DMS 273 (cell line): ENCODE measurements around the gene GAP43.
A peak's percentile ranks its signal among the peaks of the same experiment; 100 is the strongest.
"Not testable (repeated sequence)": the region's sequence is repeated elsewhere in the genome, so short reads cannot be mapped to it uniquely, and the experiment has no call there.

Source experiments
- DNase-seq: peaks from one replicate; lab custom pipeline; 2025; ENCODE audit not compliant: unreplicated experiment; lab: John Stamatoyannopoulos, UW

Gene GAP43

DNA sequence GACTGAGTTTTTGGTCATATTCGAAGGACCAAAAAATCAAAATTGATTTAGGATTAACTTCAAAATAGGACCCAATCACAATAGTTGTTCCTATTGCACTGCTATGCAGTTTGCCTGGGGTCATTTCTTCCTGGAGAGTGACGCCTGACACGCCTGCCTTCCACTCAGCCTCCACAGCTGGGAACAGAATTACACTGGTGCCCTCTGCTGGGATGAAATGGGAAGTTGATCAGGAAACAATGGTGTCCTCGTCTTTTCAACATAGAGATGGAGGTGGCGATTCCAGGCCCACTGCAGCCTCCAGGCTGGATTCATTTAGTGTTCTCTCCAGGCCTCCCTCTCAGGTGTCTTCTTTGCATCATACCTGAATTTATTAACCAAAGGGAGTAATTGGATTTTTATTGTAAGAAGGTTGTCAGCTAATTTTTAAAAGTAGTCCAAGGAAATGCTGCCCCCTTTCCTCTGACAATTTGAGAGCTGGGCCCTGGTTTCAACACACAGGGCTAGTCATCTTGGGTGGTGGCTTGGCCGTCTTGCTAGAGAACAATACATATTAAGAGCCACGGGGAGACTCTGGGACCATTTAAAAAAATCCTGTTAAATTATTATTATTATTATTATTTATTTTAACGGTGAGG is 69.7 kb downstream of the GAP43 start:
- peak; percentile 91 for DNase-seq

DNA sequence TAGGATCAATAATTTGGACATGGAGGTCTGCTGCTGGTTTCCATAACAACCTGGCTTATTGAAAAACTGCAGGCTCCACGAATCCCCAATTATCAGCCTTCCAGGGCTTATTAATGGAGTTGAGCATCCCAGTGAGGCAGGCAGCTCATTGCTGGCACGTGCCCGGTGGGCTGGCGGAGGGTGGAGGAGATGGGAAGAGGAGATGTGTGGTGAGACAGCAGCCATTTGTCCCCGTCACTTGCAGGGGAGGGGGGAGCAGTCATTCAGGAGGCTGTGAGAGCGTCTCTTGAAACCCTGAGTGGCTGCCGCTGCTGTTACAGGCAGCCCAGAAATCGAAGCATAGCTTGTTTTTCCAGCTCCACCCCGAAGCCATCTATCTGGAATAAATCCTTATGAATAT is 70.6 kb downstream of the GAP43 start:
- no peak for DNase-seq

DNA sequence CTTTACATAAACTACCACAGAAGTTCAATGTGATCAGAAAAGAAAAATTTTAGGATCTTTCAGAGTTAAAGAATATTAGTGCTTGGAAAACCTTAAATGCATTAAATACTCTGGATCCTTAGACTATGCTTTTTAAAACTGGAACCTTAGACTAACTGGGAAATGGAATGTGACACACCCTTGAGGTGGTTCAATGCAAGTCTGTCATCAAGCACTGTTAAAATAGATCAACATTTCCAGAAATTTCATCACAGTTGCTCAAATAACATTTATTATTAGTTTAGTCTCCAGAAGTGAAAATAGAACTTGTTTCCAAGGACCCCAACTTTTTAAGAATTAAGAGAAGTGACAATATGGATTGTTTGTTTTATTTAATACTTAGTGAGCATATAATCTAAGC is 71.8 kb downstream of the GAP43 start:
- DNase-seq = no peak

DNA sequence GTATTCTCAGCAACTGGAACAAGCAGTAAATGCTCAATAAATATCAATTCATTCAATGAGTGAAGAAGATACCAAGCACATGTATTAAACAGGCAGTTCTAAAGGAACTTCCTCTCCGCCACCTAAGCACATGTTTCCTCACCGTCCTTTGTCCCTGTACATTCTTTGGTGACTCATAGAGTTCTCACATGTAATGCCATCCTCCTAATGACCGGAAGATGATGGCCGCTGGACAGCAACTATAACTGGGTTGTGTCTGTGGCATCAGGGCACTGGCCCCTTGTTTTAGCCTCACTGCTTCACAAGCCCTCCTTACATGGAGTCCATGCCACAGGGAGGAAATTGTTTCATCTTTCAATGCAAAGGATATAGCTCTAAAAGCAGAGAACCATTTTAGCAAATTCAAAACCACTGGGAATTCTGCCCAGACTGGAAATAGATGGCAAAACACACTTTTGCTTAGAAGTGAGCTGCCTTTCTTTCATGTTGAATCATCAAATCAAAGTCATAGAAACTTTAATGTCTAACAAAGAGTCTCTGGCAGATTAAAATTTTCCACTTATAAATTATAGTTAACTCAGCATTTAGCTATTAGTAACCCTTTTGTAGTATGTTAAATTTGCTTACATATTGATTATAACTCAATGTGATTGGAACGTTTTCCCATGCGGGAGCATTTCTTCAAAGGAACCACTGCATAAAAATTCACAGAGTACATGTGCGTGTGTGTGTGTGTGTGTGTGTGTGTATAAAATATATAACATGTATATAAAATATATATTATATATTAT is 74.1 kb downstream of the GAP43 start:
- no peak for DNase-seq

DNA sequence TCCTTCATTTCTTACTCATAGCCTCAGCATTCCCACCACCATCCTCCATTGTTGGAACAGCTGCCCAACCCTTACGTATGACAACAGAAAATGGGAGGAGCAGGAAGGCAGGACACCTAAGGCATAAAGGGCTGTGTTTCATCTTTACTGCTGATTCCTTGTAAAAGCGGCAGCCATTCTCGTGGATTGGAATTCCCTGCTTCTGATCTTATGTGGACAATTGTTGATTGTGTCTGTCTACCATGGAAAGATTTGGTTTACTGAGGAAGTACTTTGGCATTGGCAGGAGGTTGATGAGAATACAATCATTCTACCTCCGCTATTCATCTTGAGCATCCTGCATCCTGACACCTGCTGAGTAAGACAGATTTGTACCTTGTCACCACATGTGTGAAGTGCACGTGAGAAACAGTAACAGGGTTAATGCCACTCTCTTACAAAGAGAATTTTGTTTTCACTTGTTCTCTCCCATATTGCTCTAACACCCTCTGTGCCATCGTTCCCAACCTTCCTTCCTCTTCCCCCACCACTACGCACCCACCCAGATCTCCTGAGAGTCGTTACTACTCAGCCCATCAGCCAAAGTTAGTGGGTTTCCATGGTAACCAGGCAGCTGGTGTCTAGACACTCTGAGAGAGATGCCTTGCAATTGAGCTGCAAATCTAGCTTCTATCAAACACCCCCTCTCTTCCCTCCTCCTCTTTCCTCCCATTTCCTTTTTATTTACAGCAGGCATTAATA is 75.7 kb downstream of the GAP43 start:
- peak; percentile 71 for DNase-seq

DNA sequence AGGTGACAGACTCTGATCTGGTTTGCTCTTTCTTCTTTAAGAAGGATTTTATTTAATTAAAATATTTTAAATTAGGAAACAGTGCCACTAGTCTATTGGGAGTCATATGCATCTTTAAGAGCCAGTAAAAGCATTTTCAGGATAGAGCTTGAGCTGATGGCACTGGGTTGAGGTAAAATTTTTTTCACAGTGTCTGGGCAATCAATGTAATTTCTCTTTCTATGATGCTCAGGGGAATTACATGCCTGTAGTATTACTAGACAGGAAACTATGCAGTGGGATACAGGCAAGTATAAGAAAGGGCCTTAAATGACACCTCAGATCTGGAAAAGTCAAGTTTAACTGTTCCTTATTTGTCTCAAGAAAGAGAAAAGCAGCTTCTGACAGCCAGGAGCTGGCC is 76.4 kb downstream of the GAP43 start:
- no peak for DNase-seq

DNA sequence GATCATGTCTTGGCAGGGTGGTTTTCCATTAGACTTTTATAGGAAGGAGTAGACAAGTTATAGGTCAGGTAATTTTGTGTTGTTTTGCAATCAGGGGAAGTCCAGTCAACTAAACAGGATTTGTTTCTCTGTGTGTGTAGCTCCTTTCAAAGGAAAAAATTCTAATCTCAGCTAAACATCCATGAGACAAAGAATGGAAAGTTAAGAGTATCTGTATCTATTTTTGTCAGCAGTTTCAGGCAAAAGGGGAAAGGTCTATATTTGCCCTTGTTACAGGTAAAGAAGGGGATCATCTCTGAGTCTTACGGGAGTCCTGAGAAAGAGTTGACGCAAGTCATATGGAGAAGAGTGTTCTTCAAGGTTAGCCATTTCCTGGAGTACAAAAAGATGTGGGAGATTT is 79.3 kb downstream of the GAP43 start:
- no peak for DNase-seq

DNA sequence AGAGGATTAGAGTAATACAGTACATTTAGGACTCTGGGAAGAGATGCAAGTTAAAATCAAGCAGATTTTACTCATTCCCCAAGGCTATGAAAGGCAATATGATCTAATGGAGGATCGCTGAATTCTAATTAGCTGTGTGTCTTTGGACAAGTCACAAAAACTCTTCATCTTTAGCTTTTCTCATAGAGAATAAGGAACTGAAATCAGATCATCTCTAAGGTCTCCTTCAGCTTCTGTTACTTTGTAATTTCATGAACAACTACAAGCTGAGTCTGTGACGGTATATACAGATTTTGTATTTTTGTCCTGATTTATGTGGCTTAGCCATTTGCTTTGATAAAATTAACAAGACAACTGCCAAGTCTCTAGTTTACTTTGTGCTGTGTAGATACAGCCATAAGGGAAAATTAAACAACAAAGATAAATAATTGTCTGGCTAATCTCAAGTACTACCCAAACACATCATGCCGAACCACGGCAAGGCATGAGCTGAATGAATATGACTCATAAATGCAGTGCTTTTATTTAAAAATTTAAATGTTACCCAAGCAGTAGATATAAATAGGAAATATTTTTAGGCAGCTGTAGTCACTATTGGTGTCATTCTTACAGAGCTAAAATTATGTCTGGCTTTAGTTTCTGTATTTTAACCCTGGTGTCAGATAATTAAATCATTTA is 81.5 kb downstream of the GAP43 start:
- DNase-seq = no peak

DNA sequence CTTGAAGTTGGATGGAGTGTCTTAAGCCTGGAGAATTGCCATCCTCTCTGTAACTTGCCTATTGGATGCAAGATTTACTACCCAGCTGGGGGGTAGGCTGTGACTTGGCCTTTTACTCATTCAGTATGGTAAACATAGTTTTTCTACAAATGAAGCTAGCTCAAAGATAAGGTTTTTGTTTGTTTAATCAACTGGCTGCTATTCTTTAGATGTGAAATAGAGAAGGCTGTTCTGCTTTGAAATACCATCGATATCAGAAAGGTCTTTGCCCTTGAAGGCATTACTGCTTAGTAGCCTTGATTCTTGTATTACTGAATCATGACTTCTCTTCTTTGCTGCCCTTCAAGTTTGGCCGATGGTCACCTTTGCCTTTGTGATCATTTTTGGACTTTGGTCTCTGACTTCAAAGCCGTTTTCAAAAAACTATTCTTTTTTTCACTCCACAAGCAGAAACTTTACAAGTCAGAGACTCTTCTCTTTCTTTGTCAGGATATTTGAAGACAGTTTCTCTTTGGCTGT is 83.1 kb downstream of the GAP43 start:
- no peak for DNase-seq

DNA sequence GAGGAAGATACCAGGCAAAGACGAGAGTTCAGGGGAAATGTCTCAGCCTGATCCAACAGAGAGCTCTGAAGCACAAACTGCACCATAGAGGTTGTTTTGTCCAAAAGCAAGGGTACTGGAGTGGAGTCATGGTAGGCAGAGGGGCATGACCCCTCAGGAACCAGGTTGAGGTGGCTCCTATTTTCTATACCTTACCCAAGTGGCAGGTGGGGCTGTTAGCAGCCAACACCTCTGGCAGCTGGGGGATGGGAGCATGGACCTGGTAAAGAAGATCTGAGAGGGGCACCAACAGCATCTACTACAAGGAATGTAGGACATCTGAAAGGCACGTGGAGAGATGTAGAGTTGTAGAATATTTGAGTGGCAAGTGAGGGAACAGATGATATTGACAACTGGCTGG is 85.2 kb downstream of the GAP43 start:
- DNase-seq = no peak

DNA sequence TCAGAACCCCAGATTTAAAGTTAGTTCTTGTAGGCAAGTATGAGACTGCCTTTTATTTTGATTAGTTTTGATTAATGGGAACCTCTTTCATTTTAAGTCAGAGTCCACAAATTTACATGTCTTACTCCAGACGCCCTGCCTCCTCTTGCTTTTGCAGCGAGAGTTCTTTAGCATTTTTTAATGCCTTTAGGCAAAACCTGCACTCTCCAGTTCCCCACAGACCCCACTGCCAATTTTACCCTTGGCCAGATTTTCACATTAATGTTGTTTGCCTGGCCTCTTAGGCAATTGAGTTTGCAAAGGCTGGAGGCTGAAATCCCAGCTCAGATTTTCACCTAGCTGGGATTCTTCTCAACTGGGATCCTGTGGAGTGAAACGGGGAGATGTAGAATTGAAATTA is 85.8 kb downstream of the GAP43 start:
- DNase-seq = no peak

DNA sequence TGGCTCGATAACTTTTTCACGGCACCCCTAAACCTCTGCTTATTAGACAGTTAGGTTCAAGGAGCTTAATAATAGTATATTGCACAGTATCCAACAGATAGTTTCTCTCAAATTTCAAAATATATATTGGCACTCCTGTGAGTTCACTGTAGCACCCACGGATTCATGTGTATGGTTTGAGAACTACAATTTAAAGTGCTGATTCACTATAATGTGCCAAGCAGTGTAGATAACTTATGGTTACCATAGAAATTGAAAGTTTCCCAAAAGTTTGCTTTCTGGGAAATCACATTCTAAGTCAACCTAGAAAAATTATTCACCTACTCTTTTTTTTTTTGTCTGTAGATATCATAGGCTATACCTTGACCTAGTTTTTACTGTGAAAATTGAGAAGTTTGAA is 86.6 kb downstream of the GAP43 start:
- DNase-seq = no peak

DNA sequence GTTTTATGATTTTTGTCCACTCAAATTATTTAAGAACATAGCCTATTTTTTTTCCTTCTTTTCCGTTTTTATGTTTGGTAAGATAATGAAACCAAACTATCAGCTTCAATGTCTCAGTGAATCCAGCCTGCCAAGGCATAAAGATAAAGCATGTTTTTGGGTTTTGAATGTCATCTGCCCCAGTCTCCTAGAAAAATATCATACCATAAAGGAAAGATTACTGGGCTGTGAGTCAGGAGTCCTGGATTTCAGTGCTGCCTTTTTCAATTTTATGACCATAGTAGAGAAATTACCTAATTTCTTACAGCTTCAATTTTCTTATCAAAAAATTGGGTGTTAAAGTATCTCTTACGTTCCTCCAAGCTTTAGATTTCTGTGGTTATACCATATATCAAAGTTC is 87.5 kb downstream of the GAP43 start:
- no peak for DNase-seq

DNA sequence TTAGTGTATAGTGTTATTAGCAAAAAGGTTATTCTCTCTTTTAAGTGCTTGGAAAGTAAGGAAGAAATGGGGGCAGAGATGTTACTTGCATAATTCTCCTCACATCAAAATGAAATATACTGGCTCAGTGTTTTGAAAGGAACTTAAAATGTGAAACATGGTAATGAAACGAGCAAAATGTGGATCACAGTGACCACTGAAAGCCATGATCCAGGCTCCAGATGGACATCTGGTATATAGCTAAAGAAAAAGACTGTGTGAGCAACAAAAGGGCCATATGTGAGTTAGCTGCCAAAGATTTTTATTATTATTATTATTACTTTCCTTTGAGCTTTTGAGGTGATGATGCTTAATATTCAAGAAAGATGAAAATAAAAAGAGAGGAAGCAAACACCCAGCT is 89.6 kb downstream of the GAP43 start:
- peak; percentile 45 for DNase-seq

DNA sequence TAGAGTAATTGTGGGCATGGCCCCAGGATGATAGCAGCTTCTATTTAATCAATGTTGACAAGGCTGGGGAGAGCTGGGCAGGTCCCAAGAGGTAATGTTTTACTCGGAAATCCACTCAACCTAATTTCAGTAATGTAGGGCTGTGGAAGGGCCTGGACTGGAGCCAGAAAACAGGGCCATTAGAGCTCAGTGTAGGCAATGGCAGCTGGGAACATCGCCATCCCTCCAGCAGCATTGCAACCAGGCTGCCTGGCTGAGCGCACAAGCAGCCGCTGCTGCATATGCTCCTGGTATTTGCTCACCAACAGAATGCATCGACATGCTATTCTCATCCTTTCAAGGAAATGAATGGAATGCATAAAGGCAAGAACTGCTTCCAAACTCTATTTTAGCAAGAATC is 90.0 kb downstream of the GAP43 start:
- DNase-seq = peak; percentile 90

DNA sequence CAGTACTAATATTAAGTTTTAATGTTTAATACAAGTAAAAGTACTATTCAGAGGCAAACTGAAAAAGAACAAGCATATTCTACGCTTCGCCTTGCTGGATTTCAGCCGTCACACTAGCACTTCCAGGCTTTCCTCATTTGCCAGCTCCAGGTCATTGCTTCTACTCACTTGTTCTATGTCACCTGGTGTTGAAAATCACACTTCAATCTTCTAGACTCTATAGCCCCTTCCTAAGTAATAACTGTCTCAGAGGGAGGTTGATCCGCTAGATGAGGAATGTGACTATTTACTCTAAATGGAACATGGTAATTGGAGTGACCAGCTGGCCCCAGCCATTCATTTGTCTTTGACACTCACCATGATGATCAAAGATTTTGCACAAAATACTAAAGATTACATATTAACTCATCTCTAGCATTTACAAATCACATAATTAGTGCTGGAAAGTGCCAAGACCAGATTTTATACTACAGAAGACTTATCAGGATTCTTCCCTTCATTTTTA is 92.0 kb downstream of the GAP43 start:
- no peak for DNase-seq

DNA sequence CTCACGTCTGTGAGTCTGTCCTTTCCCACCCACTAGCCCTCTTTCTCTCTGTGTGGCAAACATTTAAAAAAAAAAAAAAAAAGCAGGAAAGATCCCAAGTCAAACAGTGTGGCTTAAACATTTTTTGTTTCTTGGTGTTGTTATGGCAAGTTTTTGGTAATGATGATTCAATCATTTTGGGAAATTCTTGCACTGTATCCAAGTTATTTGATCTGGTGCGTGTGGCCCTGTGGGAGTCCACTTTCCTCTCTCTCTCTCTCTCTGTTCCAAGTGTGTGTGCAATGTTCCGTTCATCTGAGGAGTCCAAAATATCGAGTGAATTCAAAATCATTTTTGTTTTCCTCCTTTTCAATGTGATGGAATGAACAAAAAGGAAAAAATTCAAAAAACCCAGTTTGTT is 97.7 kb downstream of the GAP43 start:
- DNase-seq = no peak

DNA sequence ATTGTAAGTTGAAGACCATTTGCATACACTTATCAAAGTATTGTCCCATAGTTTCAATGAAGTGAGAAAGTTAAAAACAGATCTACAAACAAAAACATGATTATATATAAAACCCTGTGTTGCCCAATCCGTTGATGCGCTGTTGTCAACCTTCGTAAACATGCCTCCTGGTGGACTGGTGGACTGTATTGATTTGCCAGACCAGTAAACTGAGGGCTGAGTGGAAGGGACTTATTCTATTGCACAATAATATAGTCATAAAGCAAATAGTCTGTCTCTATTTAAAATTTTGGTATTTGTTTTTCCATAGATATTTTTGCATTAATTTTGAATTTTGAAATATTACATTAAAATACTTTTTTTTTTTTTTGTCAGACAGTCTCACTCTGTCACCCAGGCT is 102.5 kb downstream of the GAP43 start:
- DNase-seq = no peak

DNA sequence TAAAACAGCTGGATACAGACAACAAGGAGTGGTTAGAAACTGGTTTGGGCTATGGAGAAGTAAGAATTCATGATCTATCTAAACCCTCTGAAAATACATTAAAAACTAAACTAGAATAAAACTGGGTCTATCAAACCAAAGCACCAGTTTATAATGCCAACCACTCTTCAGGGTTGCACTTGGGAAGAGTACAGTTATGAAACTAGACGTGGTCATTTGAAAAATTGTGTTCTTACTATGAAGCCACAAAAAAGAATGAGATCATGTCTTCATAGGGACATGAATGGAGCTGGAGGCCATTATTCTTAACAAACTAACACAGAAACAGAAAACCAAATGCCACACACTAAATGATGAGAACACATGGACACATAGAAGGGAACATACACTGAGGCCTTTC is 103.8 kb downstream of the GAP43 start:
- DNase-seq = no peak

DNA sequence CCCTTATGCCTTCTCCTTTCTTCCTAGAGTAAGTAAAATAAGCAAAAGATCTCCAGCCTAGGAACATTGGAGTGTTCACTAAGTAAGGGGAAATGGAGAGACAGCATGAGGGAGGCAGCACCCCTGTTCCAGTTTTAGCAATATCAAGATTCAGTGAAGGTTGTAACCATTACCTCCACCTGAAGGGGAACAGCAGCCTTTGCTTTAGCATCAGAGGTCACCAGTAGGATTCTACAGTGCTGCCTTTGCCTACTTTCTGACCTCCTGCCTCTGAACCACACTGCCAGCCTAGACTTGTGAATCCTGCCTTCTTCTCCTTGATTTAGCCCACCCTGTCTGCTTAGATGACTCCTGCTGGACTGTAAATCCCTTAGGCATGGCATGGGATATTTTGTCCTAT is 104.7 kb downstream of the GAP43 start:
- DNase-seq = no peak

DNA sequence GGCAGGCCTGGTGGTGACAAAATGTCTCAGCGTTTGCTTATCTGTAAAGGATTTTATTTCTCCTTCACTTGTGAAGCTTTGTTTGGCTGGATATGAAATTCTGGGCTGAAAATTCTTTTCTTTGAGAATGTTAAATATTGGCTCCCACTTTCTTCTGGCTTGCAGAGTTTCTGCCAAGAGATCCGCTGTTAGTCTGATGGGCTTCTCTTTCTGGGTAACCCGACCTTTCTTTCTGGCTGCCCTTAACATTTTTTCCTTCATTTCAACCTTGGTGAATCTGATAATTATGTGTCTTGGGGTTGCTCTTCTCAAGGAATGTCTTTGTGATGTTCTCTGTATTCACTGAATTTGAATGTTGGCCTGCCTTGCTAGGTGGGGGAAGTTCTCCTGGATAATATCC is 113.0 kb downstream of the GAP43 start:
- not testable (repeated sequence) for DNase-seq
